WERI-Rb-1 (cell line): Measurements from ENCODE around the gene DYNC1I1.
A peak's percentile ranks its signal among the peaks of the same experiment; 100 is the strongest.

Experiments used
- DNase-seq: peaks from one replicate; pipeline ENCODE4 v3.0.0-alpha.2; 2020
- H3K27ac ChIP-seq: fragments of 250-450 bp; sonication (Bioruptor Pico); 2 replicates; pipeline ENCODE4 v1.5.1; 2020; ENCODE audit warnings: mild to moderate bottlenecking, moderate library complexity
- H3K27me3 ChIP-seq: fragments of 250-450 bp; sonication (Bioruptor Pico); 2 replicates; pipeline ENCODE4 v1.5.1; 2021; ENCODE audit warnings: mild to moderate bottlenecking, low read depth, moderate library complexity; ENCODE audit not compliant: insufficient read depth, severe bottlenecking
- H3K36me3 ChIP-seq: fragments of 250-450 bp; sonication (Bioruptor Pico); 2 replicates; pipeline ENCODE4 v1.5.1; 2020; ENCODE audit warnings: mild to moderate bottlenecking, moderate library complexity
- H3K4me3 ChIP-seq: 2 replicates; pipeline ENCODE4 v1.5.1; 2011; ENCODE audit warnings: low read depth, mild to moderate bottlenecking, control low read depth, low read length
- H3K9me3 ChIP-seq: fragments of 250-450 bp; sonication (Bioruptor Pico); 2 replicates; pipeline ENCODE4 v1.5.1; 2021; ENCODE audit warnings: mild to moderate bottlenecking, moderate library complexity; ENCODE audit not compliant: severe bottlenecking
- TF ChIP-seq, protein P1 (sequence below): IDR thresholded peaks from 2 replicates; pipeline ENCODE4 v1.5.1; 2011; ENCODE audit warnings: low read depth, mild to moderate bottlenecking, control low read depth, inconsistent platforms, low read length

Gene DYNC1I1

DNA sequence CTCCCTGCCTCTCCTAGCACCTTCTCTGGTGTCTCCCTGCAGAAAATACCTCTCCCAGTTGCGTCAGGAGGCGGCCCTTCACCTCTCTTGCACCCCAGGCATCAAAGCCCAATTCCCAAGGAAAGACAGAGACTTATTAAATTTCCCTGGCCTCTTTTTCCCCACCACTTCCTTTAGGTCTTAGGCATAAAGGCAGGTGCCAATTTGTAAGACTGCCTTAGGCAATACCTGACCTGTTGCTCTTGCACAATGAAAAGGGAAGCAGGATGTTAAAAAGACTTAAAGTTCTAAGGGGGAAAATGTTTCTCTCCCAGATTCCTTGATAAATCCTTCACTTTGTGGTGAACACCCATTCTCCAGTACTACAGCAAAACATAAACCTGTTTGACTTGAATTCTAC is 362.9 kb downstream of the DYNC1I1 start:
- Histone ChIP-seq H3K27ac (no peak overlapping the region), H3K27me3 (no peaks in the 10 kb centered on the region), H3K36me3 (no peaks in the 10 kb centered on the region), H3K9me3 (no peaks in the 10 kb centered on the region), H3K4me3 (no peak overlapping the region)
- DNase-seq: no peak
- TF ChIP-seq, protein P1, sequence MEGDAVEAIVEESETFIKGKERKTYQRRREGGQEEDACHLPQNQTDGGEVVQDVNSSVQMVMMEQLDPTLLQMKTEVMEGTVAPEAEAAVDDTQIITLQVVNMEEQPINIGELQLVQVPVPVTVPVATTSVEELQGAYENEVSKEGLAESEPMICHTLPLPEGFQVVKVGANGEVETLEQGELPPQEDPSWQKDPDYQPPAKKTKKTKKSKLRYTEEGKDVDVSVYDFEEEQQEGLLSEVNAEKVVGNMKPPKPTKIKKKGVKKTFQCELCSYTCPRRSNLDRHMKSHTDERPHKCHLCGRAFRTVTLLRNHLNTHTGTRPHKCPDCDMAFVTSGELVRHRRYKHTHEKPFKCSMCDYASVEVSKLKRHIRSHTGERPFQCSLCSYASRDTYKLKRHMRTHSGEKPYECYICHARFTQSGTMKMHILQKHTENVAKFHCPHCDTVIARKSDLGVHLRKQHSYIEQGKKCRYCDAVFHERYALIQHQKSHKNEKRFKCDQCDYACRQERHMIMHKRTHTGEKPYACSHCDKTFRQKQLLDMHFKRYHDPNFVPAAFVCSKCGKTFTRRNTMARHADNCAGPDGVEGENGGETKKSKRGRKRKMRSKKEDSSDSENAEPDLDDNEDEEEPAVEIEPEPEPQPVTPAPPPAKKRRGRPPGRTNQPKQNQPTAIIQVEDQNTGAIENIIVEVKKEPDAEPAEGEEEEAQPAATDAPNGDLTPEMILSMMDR: no peak

DNA sequence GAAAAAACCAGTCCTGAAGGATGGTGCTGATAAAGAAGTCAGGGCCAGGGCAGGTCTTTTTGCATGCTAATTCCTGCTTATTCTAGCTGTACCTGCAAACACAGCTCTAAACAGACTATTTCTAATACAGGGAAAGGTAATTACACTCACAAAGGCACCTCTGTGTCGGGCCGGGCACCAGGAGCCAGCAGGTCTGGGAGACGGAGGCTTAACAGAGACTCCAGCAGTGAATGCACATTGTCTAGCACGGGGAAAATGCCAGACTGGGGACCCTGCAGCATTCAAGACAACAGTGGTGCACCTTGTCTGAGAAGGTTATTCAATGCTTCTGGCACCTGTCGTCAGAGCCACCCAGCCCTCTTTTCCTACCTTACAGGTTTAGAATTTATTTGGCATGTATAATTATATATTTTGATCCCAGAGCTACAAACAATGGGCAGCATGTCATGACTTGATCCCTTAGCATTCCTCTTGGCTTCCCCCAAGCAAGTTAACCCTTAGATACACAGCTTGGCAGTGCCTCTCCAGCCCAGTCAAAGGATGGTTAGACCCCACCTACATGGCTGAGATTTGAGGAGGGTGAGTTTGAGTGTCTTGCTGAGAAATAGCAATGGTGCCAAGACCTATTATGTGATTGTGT is 364.4 kb downstream of the DYNC1I1 start:
- no peaks in the 10 kb centered on the region for H3K9me3 ChIP-seq
- peak; percentile 9 for DNase-seq
- no peak overlapping the region for H3K4me3 ChIP-seq
- H3K27ac ChIP-seq: no peak overlapping the region
- H3K36me3 ChIP-seq: no peaks in the 10 kb centered on the region
- TF ChIP-seq, protein P1: no peak
- no peaks in the 10 kb centered on the region for H3K27me3 ChIP-seq

DNA sequence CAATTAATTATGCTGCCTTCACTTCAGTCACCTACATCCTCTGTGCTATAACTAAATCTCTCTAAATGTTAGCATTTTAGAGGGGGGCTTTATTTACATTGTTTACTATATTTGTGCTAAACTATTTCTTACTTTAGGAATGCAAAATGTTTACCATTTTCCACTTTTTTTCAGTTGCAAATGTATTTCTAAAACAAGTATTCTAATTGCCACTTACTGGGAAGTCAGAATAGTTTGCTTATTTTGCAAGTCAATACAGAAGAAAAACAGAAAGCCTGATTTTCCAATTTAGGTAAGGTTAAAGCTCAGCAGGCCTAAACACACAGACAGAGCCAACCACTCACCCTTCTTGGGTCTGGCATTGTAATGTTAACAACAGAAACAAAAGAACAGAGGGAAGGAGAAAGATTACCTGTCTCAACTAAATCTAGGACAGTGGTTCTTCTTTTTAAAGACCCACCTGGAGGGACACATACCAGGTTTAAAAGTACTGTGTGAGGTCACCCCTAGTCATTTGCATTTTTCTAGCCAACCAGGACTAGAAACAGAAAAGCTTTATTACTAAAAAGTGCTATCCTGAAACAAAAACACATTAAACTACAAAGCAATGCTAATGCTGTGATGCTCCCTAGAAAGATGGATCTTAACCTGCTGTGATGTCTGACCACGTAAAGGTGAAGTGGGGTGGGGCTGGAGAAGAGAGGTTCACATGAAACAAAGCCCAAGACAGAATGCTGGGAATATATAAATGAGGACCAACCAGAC is 371.3 kb downstream of the DYNC1I1 start:
- Histone ChIP-seq H3K4me3 (no peak overlapping the region), H3K9me3 (no peaks in the 10 kb centered on the region), H3K27me3 (no peaks in the 10 kb centered on the region), H3K27ac (no peak overlapping the region), H3K36me3 (peaks cover 9% of the 10 kb centered on the region)
- no peak for DNase-seq
- TF ChIP-seq, protein P1: no peak

DNA sequence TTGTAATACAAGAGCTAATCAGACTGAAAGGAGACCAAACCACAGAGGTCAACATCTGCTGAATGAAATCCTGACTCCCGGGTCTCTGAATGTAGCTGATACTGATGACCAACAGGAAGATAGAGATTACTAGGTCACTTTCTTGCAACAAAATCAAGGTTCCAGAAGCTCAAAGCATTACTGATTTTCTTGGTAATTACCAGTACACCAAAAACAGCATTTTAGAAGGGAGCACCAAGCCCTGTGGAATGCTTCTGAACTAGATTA is 371.8 kb downstream of the DYNC1I1 start:
- TF ChIP-seq, protein P1: no peak
- Histone ChIP-seq H3K27me3 (no peaks in the 10 kb centered on the region), H3K4me3 (no peak overlapping the region), H3K9me3 (no peaks in the 10 kb centered on the region), H3K27ac (no peak overlapping the region), H3K36me3 (peaks cover 9% of the 10 kb centered on the region)
- DNase-seq: no peak
